K562 (cell line): ENCODE data around the gene GLIS2. TPM values are rescaled to one million over a fixed set of nuclear protein-coding genes. Genes with fewer than 3 reads are reported as not detected.
A peak's percentile ranks its signal among the peaks of the same experiment; 100 is the strongest.

ENCODE experiments used
- ATAC-seq: fragments of 200-7000 bp; cut with Tn5 transposase; 3 replicates; pipeline ENCODE4 v1.9.1; 2020; ENCODE audit warnings: moderate library complexity
- BruUV-seq: library from RNA; stranded (reverse); fragments of 400-500 nt; replicated peaks from 2 replicates; lab custom pipeline; 2021; lab: Mats Ljungman, UMichigan
- CTCF ChIA-PET: fragments of 300-600 bp; formaldehyde crosslinking; extraction: SDS; loops from one replicate; lab custom pipeline; 2021; ENCODE audit warnings: low intra/inter-chr PET ratio; lab: Yijun Ruan, JAX
- POLR2A ChIA-PET: fragments of 300-600, 350-650 bp; sonication (Branson Sonifier 250); formaldehyde crosslinking; extraction: SDS; loops from one replicate; lab custom pipeline; 2021; ENCODE audit warnings: antibody characterized with exemption, inconsistent platforms; lab: Yijun Ruan, JAX
- DNase-seq, 4 experiments: peaks; one replicate each; pipeline versions ENCODE4 v3.0.0 to v3.0.0-alpha.2; 2011 to 2018; ENCODE audit warnings: low spot score in 3 of 4, mixed read lengths in 3 of 4; ENCODE audit errors: extremely low read depth in 1 of 4
- FAIRE-seq: peaks from 2 replicates; lab custom pipeline; 2011; peaks lifted over from hg19 to GRCh38; lab: Jason Lieb, UNC
- H2AFZ ChIP-seq: 2 replicates; pipeline ENCODE4 v1.6.0; 2011; ENCODE audit warnings: low read depth, low read length, control low read depth, inconsistent platforms
- H3K27ac ChIP-seq: fragments of 200-600 bp; 3 replicates; pipeline ENCODE4 v1.8.0; 2011; ENCODE audit warnings: low read depth, mild to moderate bottlenecking, control low read depth, inconsistent platforms, low read length, moderate library complexity, mixed read lengths; ENCODE audit errors: extremely low read depth
- H3K27me3 ChIP-seq, 2 experiments: fragments of 300-600 bp in 1 of 2; 2 replicates in 1 of 2; 3 replicates in 1 of 2; pipeline versions ENCODE4 v1.6.0 to v1.8.0; 2011; ENCODE audit warnings: inconsistent platforms in 2 of 2, low read length in 2 of 2, mild to moderate bottlenecking in 1 of 2, mixed read lengths in 1 of 2, moderate library complexity in 1 of 2; ENCODE audit not compliant: control insufficient read depth in 2 of 2, insufficient read depth in 2 of 2
- H3K36me3 ChIP-seq: fragments of 300-600 bp; 3 replicates; pipeline ENCODE4 v1.8.0; 2011; ENCODE audit warnings: mild to moderate bottlenecking, low read length, inconsistent platforms; ENCODE audit not compliant: control insufficient read depth, insufficient read depth
- H3K4me1 ChIP-seq, 2 experiments: fragments of 200-600 bp in 1 of 2; replicated peaks in 1 of 2; 2 replicates in 1 of 2; 3 replicates in 1 of 2; pipeline versions ENCODE4 v1.5.1 to v1.8.0; 2011; ENCODE audit warnings: inconsistent platforms in 2 of 2, low read length in 2 of 2, mild to moderate bottlenecking in 1 of 2, mixed read lengths in 1 of 2, moderate library complexity in 1 of 2; ENCODE audit not compliant: control insufficient read depth in 2 of 2, insufficient read depth in 2 of 2
- H3K4me2 ChIP-seq: 2 replicates; pipeline ENCODE4 v1.6.1; 2011; ENCODE audit warnings: low read length, control low read depth, inconsistent platforms, mixed read lengths; ENCODE audit not compliant: insufficient read depth
- H3K4me3 ChIP-seq: fragments of 200-600 bp; sonication (generic), shearing (Covaris generic); 2 replicates; pipeline ENCODE4 v1.5.1; 2016; ENCODE audit warnings: control low read depth, inconsistent platforms
- H3K79me2 ChIP-seq: fragments of 200-600 bp; 3 replicates; pipeline ENCODE4 v1.8.0; 2011; ENCODE audit warnings: low read length, inconsistent platforms; ENCODE audit not compliant: control insufficient read depth, insufficient read depth
- H3K9ac ChIP-seq, 2 experiments: 2 replicates each; pipeline versions ENCODE4 v1.6.0 to v1.6.1; 2011; ENCODE audit warnings: low read depth in 2 of 2, low read length in 2 of 2, control low read depth in 1 of 2, inconsistent platforms in 1 of 2, mild to moderate bottlenecking in 1 of 2, mixed read lengths in 1 of 2; ENCODE audit not compliant: insufficient read depth in 1 of 2
- H3K9me1 ChIP-seq: one replicate; pipeline ENCODE4 v1.6.0; 2011; ENCODE audit warnings: inconsistent platforms, mild to moderate bottlenecking, low read length, moderate library complexity; ENCODE audit not compliant: control insufficient read depth, insufficient read depth
- H3K9me3 ChIP-seq: replicated peaks from 2 replicates; pipeline ENCODE4 v1.5.1; 2011; ENCODE audit warnings: low read depth, low read length, inconsistent platforms; ENCODE audit not compliant: control insufficient read depth, insufficient read depth
- H4K20me1 ChIP-seq: replicated peaks from 2 replicates; pipeline ENCODE4 v1.6.1; 2011; ENCODE audit warnings: low read length, inconsistent platforms, mixed read lengths; ENCODE audit not compliant: control insufficient read depth, insufficient read depth
- FOSL1 ChIP-seq: fragments of 200-800 bp; sonication (Bioruptor generic); conservative IDR thresholded peaks from 2 replicates; pipeline ENCODE4 v1.6.1; 2016; ENCODE audit warnings: missing genetic modification characterization, missing compliant biosample characterization
- NFIX ChIP-seq: fragments of 250-450 bp; sonication (Bioruptor Pico); IDR thresholded peaks from 2 replicates; pipeline ENCODE4 v1.4.0; 2020; ENCODE audit warnings: low read depth, mild to moderate bottlenecking, moderate library complexity
- SPI1 ChIP-seq: IDR thresholded peaks from 2 replicates; pipeline ENCODE4 v1.6.1; 2011; ENCODE audit warnings: low read depth, low read length, control low read depth, borderline replicate concordance
- WGBS: fragments of 100-300 bp; shearing (Covaris generic); methylation state at CpG from one replicate; pipeline ENCODE4 v1.1.6; 2016; ENCODE audit warnings: low coverage, mixed read lengths; ENCODE audit not compliant: insufficient coverage; ENCODE audit errors: missing lambda C conversion rate; 5-methylcytosine and 5-hydroxymethylcytosine counted together
- in situ Hi-C: fragments of 300-500 bp; cut with MboI; formaldehyde crosslinking; loops from 4 replicates; pipeline ENCODE4 v1.15.0; 2018; ENCODE audit warnings: inconsistent platforms, mixed read lengths
- intact Hi-C: fragments of 100-400 bp; cut with micrococcal nuclease; formaldehyde crosslinking; loops from 2 replicates; pipeline ENCODE4 v1.14.2; 2022
- polyA plus RNA-seq, 8 experiments: library from polyadenylated mRNA; depleted of rRNA in 4 of 8; stranded (reverse) in 5 of 8; unstranded in 3 of 8; fragments of >200 nt; fragmentation: Nextera tagmentation in 2 of 8; fragmentation: Illumina TruSeq in 1 of 8; extraction: Ambion mirVana in 2 of 8; extraction: Trizol in 1 of 8; gene quantifications; 2 replicates each; pipeline versions ENCODE4 v1.2.1 to v1.2.3, GENCODE V29; 2011 to 2014; ENCODE audit warnings: inconsistent platforms in 1 of 8, missing spikeins in 1 of 8
- total RNA-seq, 7 experiments: library from RNA; depleted of rRNA in 6 of 7; stranded (reverse); fragments of >200 nt in 6 of 7; fragmentation: Illumina TruSeq in 2 of 7; extraction: Trizol in 2 of 7; gene quantifications; 2 replicates each; pipeline versions ENCODE4 v1.2.1 to v1.2.3, GENCODE V29; 2011 to 2021; ENCODE audit warnings: low replicate concordance in 1 of 7
- TF ChIP-seq, protein P1 (sequence below): sonication (generic); formaldehyde crosslinking; IDR thresholded peaks from 2 replicates; pipeline ENCODE4 v1.9.0; 2022; ENCODE audit warnings: mild to moderate bottlenecking, missing genetic modification reagents
- TF ChIP-seq, protein P2 (sequence below), 2 experiments: fragments of 450-650 bp in 1 of 2; sonication (generic) in 1 of 2; formaldehyde crosslinking in 1 of 2; IDR thresholded peaks in 1 of 2; conservative IDR thresholded peaks in 1 of 2; 2 replicates each; pipeline versions ENCODE4 v1.6.1 to v1.8.1; 2016 to 2023; ENCODE audit warnings: mild to moderate bottlenecking in 2 of 2, moderate library complexity in 2 of 2, inconsistent platforms in 1 of 2, missing genetic modification reagents in 1 of 2

Gene GLIS2
- total and polyA plus RNA-seq, 9 of the 15 experiments (the other 6 are each of a cell fraction or from before 2014, with no cell fraction given) = 0.10 to 9.0 (median 0.57) TPM

DNA sequence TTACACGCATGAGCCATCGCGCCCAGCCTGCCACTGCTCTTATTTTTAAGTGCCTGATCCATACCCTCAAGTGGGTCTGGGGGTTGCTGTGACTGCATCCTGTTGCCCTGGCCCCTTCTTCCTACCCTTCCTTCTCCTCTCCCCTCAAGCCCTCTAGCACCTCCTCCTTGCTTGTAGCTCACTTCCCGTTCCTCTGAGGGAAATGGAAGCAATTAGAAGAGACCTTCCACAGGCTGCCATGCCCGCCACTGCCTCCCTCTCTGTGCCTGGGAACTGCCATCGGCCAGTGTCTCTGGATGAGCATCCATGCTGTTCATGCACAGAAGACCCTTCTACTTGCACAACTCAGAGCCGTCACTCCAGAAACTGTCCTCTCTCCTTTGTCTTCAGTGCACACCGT, 32.4 kb upstream of the GLIS2 start:
- DNase-seq (peak in 1 of 4 experiments; percentile 2), FAIRE-seq (no peak), ATAC-seq (no peak)
- CTCF ChIA-PET = interaction anchor here (0.6 kb wide), 1 partner anchor 1183 kb away, joined by 4 read pairs; no protein-coding TSS in a partner anchor
- Histone ChIP-seq H3K36me3 (no peaks in the 10 kb centered on the region), H3K9ac (peak overlapping the region in 1 of 2 experiments; percentile 79; a peak in 1 of 4 replicates), H2AFZ (peak overlapping the region; percentile 17; the same call in 1 of the 2 replicates), H3K79me2 (no peaks in the 10 kb centered on the region), H3K4me1 (peaks cover 3 to 10% of the 10 kb centered on the region in 2 experiments; a peak in 4 of 5 replicates), H3K9me3 (0 out of 2 replicates have a peak, but pooled peaks cover 2% of the 10 kb centered on the region), H3K4me2 (no peak overlapping the region), H3K27ac (no peak overlapping the region), H3K4me3 (no peak overlapping the region), H3K27me3 (peaks cover 0 to 5% of the 10 kb centered on the region in 2 experiments; a peak in 2 of 5 replicates), H3K9me1 (no peaks in the 10 kb centered on the region), H4K20me1 (no peaks in the 10 kb centered on the region)
- BruUV-seq = no TSS peak
- POLR2A ChIA-PET = interaction anchor here (0.8 to 1.7 kb wide), 5 partner anchors 14 to 121 kb away, joined by 3 to 4 read pairs (median 3); no protein-coding TSS in a partner anchor
- in situ Hi-C loops (no loop called here), intact Hi-C loops (no loop called here)
- WGBS = 48% methylated on average over 8 of the region's 8 CpGs
- TF ChIP-seq, protein P1, sequence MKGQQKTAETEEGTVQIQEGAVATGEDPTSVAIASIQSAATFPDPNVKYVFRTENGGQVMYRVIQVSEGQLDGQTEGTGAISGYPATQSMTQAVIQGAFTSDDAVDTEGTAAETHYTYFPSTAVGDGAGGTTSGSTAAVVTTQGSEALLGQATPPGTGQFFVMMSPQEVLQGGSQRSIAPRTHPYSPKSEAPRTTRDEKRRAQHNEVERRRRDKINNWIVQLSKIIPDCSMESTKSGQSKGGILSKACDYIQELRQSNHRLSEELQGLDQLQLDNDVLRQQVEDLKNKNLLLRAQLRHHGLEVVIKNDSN (CRISPR knock-in tag) = no peak
- peak; percentile 36; the same call in 1 of the 2 replicates for TF ChIP-seq SPI1

DNA sequence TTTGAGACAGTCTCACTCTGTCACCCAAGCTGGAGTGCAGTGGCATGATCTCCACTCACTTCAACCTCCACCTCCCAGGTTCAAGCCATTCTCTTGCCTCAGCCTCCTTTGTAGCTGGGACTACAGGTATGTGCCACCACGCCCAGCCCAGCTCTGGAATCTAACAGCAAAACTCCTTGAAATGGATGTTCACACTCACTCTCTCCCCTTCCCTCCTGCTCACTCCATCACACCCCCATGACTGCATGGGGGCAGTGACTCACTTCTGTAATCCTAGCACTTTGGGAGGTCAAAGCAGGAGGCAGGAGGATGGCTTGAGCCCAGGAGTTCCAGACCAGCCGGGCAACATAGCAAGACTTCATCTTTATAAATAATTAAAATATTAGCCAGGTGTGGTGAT, 31.9 kb upstream of the GLIS2 start:
- WGBS = 0% methylated on average over 2 of the region's 2 CpGs
- Histone ChIP-seq H3K9me3 (0 out of 2 replicates have a peak, but pooled peaks cover 2% of the 10 kb centered on the region), H3K4me1 (peaks cover 3 to 15% of the 10 kb centered on the region in 2 experiments; a peak in 4 of 5 replicates), H3K36me3 (no peaks in the 10 kb centered on the region), H3K9ac (no peak overlapping the region), H3K27me3 (peaks cover 0 to 5% of the 10 kb centered on the region in 2 experiments; a peak in 2 of 5 replicates), H3K9me1 (no peaks in the 10 kb centered on the region), H2AFZ (no peak overlapping the region), H3K27ac (no peak overlapping the region; the same call in 2 of the 3 replicates), H3K79me2 (no peaks in the 10 kb centered on the region), H3K4me2 (no peak overlapping the region), H4K20me1 (no peaks in the 10 kb centered on the region), H3K4me3 (no peak overlapping the region)
- FAIRE-seq (no peak), ATAC-seq (no peak), DNase-seq (peak in 1 of 4 experiments; percentile 4)
- ChIA-PET CTCF (no interaction called here), POLR2A (interaction anchor here (0.8 kb wide), 2 partner anchors 46 to 120 kb away, joined by 3 read pairs; no protein-coding TSS in a partner anchor)
- intact Hi-C loops (no loop called here), in situ Hi-C loops (no loop called here)
- TF ChIP-seq, protein P2, sequence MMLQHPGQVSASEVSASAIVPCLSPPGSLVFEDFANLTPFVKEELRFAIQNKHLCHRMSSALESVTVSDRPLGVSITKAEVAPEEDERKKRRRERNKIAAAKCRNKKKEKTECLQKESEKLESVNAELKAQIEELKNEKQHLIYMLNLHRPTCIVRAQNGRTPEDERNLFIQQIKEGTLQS (IDR thresholded peaks at IDR 0.05) = 0 out of 2 replicates have a peak, but pooled peaks have one; percentile 26
- TF ChIP-seq, protein P2 (CRISPR knock-in tag; conservative IDR thresholded peaks at IDR 0.05) = no peak
- TF ChIP-seq FOSL1 (tag) (0 out of 2 replicates have a peak, but pooled peaks have one; percentile 28), NFIX (CRISPR knock-in tag) (no peak)
- BruUV-seq = no TSS peak
